ENCODE data around the gene HOXB3.
A peak's percentile ranks its signal among the peaks of the same experiment; 100 is the strongest.
"Not testable (repeated sequence)": the region's sequence is repeated elsewhere in the genome, so short reads cannot be mapped to it uniquely, and the experiment has no call there.

The HOXB3 gene

GRCh38 chr17:48526608-48527546 lies 63.2 kb downstream of the HOXB3 start:
- no peak for DNase-seq (ENCODE audit: low read depth)

- DNase-seq (ENCODE audit: low read depth), result no peak
Measured at GRCh38 chr17:48523010-48523409, 67.0 kb downstream of the HOXB3 start.

GRCh38 chr17:48522031-48522653 lies 67.9 kb downstream of the HOXB3 start:
- no peak for DNase-seq (ENCODE audit: low read depth)

- no peak for DNase-seq (ENCODE audit: low read depth)
Measured at GRCh38 chr17:48520631-48521079, 69.4 kb downstream of the HOXB3 start.

GRCh38 chr17:48519427-48519826 lies 70.6 kb downstream of the HOXB3 start:
- no peak for DNase-seq (ENCODE audit: low read depth)

- no peak for DNase-seq (ENCODE audit: low read depth)
Measured at GRCh38 chr17:48517478-48517877, 72.6 kb downstream of the HOXB3 start.

- no peak for DNase-seq (ENCODE audit: low read depth)
Measured at GRCh38 chr17:48515925-48516900, 73.8 kb downstream of the HOXB3 start.

GRCh38 chr17:48514477-48514876 lies 75.6 kb downstream of the HOXB3 start:
- DNase-seq (ENCODE audit: low read depth), result no peak

- no peak for DNase-seq (ENCODE audit: low read depth)
Measured at GRCh38 chr17:48513666-48514455, 76.2 kb downstream of the HOXB3 start.

- no peak for DNase-seq (ENCODE audit: low read depth)
Measured at GRCh38 chr17:48513097-48513496, 76.9 kb downstream of the HOXB3 start.

GRCh38 chr17:48510761-48511604 lies 79.1 kb downstream of the HOXB3 start:
- DNase-seq (ENCODE audit: low read depth), result no peak

- DNase-seq (ENCODE audit: low read depth), result no peak
Measured at GRCh38 chr17:48510381-48510760, 79.7 kb downstream of the HOXB3 start.

- not testable (repeated sequence) for DNase-seq (ENCODE audit: low read depth)
Measured at GRCh38 chr17:48509708-48510107, 80.3 kb downstream of the HOXB3 start.

- DNase-seq (ENCODE audit: low read depth), result no peak
Measured at GRCh38 chr17:48506246-48506645, 83.8 kb downstream of the HOXB3 start.

- peak; percentile 15 for DNase-seq (ENCODE audit: low read depth)
Measured at GRCh38 chr17:48505788-48506187, 84.3 kb downstream of the HOXB3 start.

- DNase-seq (ENCODE audit: low read depth), result no peak
Measured at GRCh38 chr17:48504953-48505352, 85.1 kb downstream of the HOXB3 start.

- DNase-seq (ENCODE audit: low read depth), result no peak
Measured at GRCh38 chr17:48503747-48504146, 86.3 kb downstream of the HOXB3 start.

GRCh38 chr17:48502901-48503300 lies 87.1 kb downstream of the HOXB3 start:
- DNase-seq (ENCODE audit: low read depth), result no peak

GRCh38 chr17:48502312-48502711 lies 87.7 kb downstream of the HOXB3 start:
- no peak for DNase-seq (ENCODE audit: low read depth)
